EH (cell line): ENCODE results near the gene TSPAN18.
"Not testable (repeated sequence)": the region's sequence is repeated elsewhere in the genome, so short reads cannot be mapped to it uniquely, and the experiment has no call there.

Source experiments
- DNase-seq: peaks from one replicate; pipeline ENCODE4 v3.0.0-alpha.2; 2015; ENCODE audit warnings: low read depth

TSPAN18 gene

DNA sequence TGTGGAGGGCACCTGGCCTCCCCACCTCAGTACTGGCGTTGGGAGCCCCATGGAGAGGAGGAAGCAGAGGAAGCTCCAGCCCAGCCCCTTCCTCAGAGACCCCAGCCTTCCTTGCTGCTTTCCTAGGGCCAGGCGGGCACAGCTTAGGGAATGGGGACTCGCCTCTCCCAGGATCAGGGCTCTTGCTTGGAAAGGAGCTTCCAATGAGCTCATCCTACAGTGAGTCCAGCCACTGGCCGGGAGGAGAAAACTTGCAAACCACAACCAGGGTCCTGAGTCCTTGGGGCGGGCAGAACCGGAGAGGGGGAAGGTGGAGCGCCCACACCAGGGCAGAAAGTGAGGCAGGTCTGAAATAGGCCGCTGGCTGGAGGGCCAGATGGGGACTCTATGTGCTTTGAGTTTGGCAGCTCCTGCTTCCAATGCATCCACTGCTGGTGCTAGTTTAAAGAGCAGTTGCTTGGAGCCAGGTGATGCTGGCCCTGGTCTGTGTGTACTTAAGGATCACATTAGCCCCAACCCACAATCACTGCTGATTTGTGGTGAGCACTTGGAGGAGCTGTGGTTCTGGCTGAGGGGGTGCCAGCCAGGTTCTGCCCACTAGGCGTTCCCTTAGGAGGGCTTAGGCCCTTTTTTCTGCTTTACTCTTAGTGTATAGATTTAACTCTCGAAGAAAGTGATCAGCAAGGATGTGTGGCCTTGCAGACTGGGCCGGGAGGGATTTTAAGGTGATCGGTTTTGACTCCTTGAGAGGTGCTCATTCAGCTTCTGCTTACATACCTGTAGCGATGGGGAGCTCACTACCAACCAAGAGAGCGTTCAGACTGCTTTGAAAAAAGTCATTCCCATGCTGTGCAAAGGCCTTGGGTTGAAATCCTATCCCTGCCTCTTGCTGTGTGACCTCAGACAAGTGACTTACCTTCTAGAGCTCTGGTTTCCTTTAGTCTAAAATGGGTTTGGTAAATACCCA, 142.0 kb downstream of the TSPAN18 start:
- no peak for DNase-seq

GRCh38 chr11:44870181-44870580, 143.4 kb downstream of the TSPAN18 start:
- no peak for DNase-seq

DNA sequence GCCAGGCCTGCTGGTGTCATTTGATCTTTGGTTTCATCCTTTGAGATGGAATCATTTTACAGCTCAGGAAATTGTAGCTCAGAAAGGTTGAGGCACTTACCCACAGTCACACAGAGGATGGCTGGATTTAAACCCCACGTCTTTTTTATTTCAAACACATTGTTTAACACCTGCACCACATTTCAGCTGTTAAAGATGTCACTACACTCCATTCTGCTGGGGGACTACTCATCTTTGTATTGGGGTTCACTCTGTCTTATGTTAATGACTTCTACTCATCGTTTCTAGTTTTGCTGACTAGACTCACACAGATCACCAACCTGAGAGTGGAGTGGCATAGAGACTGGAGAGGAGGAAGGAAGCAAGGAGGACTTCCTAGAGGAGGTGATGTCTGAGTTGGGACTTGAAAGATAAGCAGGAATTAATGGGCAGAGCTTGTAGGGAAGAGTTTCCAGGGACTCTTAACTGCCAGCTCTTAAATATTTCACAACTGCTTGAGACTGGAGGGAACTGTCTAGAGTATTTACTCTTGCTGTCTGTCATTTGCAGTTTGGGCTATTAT, 143.9 kb downstream of the TSPAN18 start:
- DNase-seq = no peak

DNA sequence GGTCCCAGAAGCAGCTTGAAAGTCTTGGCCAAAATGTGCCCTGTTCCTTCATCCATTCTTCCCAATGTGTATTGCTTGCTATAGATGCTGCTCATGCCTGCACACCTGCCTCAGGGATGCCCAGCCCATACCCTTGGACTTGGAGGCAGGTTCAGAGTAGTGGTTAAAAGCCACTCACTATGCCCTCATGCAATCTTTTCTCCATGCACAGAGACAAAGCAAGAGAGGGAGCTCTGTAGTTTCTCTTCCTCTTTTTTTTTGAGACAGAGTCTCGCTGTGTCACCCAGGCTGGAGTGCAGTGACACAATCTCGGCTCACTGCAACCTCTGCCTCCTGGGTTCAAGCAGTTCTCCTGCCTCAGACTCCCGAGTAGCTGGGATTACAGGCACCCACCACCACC, 144.9 kb downstream of the TSPAN18 start:
- not testable (repeated sequence) for DNase-seq

DNA sequence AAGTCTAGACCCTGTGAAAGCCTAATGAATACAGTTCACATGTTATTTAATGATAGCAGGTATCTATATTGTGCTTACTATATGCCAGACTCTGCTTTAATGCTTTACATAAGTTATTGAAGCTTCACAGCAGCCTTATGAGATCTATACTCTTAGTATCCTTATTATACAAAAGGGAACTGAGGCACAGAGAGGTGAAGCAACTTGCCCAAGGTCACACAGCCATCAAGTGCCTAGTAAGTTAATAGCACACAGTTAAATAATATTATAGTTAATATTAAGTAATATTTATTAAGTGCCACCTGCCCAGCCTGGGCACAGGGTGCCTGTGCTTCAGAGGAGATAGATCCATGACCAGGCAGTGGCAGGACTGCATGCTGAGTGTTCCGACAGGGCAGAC, 145.8 kb downstream of the TSPAN18 start:
- no peak for DNase-seq

DNA sequence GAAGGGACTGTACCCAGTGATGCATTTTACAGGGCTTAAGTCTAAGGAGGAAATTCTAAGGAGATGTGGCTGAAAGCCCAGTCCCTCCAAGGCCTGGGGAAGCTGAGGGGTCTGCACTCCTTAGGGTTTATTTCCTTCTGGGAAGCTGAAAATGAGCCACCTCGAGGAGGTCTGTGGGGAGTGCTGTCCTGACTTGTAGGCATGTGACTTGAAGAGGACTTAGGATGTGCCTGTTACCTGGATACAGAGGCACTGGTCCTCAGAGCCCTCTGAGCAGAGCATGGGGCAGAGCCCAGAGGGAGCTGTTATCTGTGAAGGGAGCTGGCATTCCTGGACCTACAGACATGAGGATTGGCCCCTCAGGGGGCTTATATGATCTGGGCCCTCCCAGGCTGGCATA, 146.8 kb downstream of the TSPAN18 start:
- DNase-seq = no peak

DNA sequence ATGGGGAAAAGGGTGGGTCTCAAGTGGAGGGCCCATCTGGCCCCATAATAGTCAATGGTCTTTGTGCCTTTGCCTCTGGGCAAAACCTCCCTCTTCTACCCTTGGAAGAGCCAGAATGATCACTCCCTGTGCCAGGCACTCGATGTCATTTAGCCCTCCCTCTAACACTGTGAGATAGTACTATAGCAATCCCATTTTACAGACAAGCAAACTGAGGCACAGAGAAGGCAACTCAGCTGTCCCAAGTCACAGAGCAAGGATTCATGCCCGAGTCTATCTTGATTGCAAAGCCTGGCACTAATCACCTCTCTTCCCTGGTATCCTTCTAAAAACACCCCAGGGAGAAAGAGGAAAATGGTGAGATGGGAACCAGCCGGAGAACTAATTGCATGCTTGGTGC, 147.5 kb downstream of the TSPAN18 start:
- no peak for DNase-seq

- no peak for DNase-seq
Measured at GRCh38 chr11:44875037-44875436, 148.3 kb downstream of the TSPAN18 start.

GRCh38 chr11:44876194-44876723, 149.5 kb downstream of the TSPAN18 start:
- no peak for DNase-seq

DNA sequence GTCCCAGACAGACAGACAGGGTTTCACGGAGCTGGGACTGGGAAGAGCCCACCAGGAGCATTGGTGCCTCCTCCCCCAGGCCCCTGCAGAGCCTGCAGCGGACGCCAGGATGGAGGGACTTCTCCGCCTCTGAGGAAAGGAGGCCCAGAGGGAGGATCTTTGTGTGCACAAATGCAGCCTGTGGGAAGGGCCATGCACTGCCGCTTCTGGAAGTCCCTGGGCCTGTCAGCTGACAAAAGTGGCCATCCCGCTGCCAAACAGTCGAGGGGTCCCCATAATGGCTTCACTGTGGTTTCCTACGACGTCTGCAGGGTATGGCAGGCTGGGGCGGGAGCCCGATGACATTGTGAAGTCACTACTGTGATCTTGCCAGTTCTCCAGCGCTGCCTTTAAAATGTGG, 150.1 kb downstream of the TSPAN18 start:
- no peak for DNase-seq

- DNase-seq = no peak
Measured at GRCh38 chr11:44877571-44878497, 151.1 kb downstream of the TSPAN18 start.

DNA sequence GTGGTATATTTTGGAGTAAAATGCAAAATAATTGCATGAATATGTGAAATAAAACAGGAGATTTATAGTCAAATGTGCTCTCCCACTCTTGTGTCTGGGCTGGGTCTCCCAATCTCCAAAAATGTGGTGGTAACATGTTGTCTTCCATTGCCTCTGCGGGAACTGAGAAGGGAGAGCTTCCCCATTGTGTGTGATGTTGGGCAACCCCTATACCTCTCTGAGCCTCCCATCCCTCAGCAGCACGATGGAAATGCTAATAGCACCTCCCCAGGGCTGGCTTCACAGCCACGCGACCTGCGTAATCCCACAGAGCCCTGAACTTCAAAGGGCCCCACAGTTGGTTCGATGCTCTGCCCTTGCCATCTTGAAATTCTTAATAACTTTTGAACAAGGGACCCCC, 151.9 kb downstream of the TSPAN18 start:
- DNase-seq = no peak

DNA sequence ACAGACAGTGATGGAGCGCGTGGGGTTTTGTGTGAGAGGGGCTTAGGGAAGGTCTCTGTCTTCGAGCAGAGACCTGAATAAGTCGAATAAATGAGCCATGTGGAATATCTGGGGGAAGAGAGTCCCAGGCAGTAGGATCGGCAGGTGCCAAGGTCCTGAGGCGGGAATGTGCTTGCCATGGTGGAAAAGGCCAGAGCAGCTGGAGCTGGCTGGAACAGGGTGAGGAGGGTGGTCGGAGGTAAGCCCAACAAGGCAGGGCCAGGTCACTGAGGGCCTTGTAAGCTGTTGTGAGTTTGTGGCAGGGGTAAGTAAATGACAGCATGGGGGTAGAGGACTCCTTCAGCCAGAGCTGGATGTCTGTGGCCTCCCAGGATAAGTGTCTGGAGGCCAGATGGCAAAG, 152.7 kb downstream of the TSPAN18 start:
- DNase-seq = no peak

DNA sequence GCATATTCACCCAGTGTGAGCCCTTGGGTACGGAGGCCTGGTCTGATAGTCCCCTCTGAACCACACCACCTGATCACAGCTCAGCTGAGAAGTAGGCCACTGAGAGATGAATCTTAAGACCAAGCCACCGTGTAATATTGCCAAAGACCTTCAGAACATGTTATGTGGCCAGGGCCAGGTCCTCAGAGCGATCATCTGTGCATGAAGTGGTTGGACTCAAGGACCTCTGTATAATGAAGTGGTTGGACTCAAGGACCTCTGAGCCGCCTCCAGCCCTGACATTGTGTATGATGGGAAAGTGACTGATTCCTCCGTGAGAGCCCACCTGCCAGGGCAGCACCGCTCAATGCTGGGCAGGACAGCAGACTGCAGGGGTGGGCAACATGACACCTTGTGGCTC, 153.7 kb downstream of the TSPAN18 start:
- no peak for DNase-seq

DNA sequence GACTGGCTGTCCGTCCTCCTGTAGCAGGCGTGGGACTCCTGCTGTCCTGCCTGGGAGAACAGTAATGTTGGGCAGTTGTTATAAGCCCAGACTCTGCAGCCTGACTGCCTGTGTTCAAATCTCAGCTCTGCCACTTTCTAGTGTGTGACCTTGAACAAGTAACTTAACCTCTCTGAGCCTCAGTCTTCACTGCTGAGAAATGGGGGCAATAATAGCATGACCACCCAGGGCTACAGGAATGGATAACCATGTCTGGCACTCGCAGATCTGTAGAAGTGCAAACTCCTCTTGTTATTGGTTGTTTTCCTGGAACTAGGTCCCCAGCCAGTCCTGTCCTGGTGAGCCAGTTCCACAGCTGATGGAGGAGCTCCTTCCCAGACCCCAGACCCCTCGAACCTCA, 154.2 kb downstream of the TSPAN18 start:
- DNase-seq = no peak

DNA sequence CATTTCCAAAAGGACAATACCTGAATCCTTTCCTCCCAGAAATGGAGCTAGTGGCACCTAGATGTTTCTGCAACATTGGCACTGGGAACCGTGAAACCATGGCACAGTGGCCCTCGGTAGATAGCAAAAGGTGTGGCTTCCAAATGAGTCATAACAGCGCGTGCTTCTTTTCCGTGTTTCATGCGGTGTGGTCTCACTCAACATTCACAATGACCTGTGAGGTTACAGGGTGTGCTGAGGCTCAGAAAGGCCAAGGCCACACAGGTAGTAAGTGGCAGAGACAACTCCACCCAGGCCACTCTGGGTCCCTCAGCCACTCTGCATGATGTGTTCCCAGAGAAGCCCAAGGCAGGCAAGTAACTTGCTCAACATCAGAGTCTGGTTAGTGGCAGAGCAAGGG, 156.5 kb downstream of the TSPAN18 start:
- no peak for DNase-seq

GRCh38 chr11:44884056-44884455, 157.3 kb downstream of the TSPAN18 start:
- DNase-seq = no peak

GRCh38 chr11:44885065-44885810, 158.5 kb downstream of the TSPAN18 start:
- DNase-seq = no peak

- DNase-seq = no peak
Measured at GRCh38 chr11:44885919-44886789, 159.4 kb downstream of the TSPAN18 start.

DNA sequence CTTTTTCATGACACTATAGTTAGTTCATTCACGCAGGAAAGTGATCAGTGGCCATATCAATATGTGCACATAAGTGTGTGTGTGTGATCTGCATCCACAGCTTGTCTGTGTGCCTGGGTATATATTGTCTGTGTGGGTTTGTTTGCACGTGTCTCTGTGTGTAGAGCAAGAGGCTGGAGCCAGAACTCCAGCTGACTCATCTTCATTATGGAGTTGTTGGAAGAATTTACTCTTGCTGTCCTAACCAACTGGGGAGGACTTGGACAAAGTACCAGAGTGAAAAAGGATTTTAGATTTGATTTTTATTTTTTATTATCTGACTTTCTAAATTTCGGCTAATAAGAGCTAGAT, 160.0 kb downstream of the TSPAN18 start:
- DNase-seq = peak; percentile 75

GRCh38 chr11:44887636-44888035, 160.9 kb downstream of the TSPAN18 start:
- DNase-seq = no peak
